Measurements from ENCODE around the gene ADARB2. TPM values are rescaled to one million over a fixed set of nuclear protein-coding genes. Genes with fewer than 3 reads are reported as not detected.

Gene ADARB2
- total RNA-seq, 1 donor from 2014 or later, result 0.06 TPM

DNA sequence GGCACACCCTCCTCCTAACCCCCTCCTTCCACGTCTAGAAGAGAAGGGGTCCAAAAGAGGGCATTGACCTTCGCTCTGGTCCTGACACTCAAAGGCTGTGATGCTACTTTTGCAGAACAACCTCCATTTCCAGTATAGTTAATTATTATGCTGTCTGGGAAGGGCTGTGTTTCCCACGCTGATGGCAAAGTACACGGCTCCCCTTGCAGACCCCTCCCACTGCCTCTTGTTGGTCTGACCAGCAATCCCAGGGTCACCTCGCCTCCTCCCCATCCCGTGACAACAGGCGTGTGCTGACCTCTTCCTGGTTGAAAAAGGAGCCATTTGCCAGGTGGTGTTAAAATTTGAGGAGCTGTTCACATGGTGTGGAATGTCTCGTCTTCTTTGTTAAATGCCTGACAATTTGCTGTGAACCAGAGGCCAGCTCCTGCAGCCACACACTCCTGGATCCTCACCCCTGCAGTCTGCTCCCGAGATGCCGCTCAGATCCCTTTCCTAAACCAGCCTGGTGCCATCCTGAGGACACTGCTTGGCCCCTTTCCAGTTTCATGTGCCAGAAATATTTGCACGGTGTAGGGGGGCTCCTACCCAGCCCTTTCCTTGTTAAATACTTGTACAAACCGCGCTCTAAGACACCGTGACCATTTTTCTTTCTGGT is 359.5 kb downstream of the ADARB2 start:
- DNase-seq (ENCODE audit: low spot score), result peak; percentile 57

DNA sequence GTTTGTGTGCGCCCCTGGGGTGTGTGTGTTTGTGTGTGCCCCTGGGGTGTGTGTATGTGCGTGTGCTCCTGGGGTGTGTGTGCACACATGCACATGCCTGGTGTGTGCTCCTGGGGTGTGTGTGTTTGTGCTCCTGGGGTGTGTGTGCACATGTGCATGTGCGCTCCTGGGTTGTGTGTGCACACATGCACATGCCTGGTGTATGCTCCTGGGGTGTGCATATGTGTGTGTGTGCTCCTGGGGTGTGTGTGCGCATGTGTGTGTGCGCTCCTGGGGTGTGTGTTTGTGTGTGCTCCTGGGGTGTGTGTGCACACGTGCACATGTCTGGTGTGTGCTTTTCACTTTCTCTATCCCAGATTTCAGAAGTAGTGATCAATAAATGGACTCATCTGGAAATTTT is 360.1 kb downstream of the ADARB2 start:
- DNase-seq (ENCODE audit: low spot score), result no peak

GRCh38 chr10:1376384-1376945 is 360.9 kb downstream of the ADARB2 start:
- DNase-seq (ENCODE audit: low spot score), result no peak

DNA sequence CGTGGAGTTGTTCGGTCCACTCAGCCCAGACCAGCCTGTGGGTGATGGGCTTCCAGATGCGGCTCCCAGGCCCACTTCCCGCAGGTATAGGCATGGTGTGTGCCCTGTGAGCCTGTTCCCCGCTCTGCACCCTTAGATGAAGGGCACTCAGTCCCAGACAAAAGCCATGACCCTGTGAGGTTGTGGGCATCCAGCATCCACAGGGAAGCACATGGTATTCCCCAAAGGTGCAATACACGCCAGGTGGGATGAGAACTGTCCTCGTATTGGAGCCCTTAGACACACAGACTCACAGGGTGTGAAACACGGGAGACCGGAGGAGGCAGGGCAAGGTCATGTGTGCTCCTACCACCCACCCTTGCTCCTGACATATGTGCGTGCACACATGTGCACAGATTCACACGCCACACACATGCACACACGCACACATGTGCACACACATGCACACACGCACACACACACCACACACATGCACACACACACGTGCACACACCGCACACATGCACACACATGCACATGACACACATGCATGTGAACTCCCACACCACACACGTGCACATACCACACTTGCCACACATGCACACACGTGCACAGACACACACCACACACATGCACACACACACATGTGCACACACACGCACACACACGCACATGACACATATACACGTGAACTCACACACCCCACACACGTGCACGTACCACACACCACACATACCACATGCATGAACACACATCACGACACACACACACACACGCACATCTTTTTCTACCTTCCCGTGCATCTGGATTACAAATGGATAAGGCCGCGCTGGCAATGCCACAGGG is 361.8 kb downstream of the ADARB2 start:
- peak; percentile 79 for DNase-seq (ENCODE audit: low spot score)

DNA sequence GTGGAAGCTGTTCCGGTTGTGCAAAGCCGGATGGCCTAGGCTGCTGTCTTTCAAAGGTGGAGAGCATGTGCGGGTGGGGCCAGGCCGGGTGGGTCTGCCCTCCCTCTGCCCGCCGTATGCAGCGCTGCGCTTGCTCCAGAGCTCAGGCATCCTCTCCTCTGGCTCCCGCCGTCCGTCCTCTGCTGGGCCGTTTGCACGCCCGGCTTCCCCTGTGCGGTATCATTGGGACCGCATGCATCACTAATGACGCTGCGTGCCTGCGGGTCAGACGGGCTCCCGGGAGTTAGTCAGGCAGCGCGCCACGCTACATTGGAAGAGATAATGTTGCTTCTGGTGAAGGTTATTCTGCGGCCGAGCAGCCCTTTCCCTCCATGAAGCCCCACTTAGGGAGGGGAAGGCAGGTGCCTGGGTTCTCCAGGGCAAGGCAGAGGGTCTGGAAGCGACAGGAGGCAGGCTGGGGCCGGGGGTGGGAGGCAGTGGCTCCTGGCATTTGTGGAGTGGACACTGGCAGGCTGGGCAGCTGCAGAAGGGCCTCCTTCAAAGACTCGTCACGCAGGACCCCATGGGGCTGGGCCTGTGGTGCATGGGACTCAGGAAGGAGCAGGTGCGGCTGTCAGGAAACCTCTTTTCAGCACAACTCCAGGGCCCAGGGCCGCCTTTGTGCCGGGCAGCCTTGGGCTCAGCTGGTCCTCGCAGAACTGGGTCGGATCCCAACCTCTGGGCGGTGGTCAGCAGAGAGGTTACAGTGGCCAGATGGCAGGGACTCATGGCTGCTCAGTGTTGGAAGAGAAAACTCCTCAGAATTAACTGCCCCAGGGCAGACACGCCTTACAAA is 362.6 kb downstream of the ADARB2 start:
- peak; percentile 81 for DNase-seq (ENCODE audit: low spot score)

DNA sequence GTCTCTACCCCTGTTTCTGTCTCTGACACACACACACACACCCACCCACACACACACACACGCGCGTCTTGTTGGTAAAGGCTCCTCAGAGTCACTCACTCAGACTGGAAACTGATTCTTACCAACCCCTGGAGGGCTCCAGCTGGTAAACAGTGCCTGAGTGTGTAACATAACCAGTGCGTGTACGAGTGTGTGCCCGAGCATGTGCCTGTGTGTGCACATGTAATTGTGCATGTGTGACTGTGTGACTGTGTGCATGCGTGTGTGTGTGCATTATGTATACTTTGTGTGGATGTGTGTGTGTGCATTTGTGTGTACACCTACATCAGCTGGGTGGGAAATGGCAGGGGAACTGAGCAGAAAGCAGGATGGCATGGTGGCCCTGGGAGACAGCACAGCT is 364.0 kb downstream of the ADARB2 start:
- DNase-seq (ENCODE audit: low spot score), result no peak

DNA sequence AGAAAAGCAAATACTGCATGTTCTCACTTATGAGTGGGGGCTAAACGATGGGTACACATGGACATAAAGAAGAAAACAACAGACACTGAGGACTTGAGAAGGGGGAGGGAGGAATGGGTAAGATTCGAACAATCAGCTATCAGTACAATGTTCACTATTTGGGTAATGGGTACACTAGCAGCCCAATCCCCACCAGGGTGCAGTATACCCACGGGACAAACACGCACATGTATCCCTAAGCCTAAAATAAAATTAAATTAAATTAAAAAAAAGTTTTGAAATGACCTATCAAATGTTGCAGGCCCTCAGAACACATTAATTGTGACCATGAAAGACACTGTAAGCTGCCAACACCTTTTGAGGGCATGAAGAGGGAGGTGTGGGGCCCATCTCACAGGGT is 365.1 kb downstream of the ADARB2 start:
- DNase-seq (ENCODE audit: low spot score), result no peak

DNA sequence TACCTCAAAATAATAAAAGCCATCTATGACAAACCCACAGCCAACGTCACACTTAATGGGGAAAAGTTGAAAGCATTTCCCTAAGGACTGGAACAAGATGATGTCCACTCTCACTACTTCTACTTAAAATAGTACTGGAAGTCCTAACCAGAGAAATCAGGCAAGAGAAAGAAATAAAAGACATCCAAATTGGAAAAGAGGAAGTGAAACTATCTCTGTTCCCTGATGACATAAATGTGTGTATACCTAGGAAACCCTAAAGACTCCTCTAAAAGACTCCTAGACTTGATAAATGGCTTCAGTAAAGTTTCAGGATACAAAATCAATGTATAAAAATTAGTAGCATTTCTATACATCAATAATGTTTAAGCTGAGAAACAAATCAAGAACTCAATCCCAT is 367.0 kb downstream of the ADARB2 start:
- no peak for DNase-seq (ENCODE audit: low spot score)

- peak; percentile 68 for DNase-seq (ENCODE audit: low spot score)
Observed at GRCh38 chr10:1369665-1370064, 367.7 kb downstream of the ADARB2 start.

- DNase-seq (ENCODE audit: low spot score), result no peak
Observed at GRCh38 chr10:1369197-1369596, 368.1 kb downstream of the ADARB2 start.

GRCh38 chr10:1368842-1369171 is 368.5 kb downstream of the ADARB2 start:
- DNase-seq (ENCODE audit: low spot score), result no peak

- no peak for DNase-seq (ENCODE audit: low spot score)
Observed at GRCh38 chr10:1367938-1368841, 369.1 kb downstream of the ADARB2 start.

GRCh38 chr10:1366811-1367425 is 370.4 kb downstream of the ADARB2 start:
- peak; percentile 60 for DNase-seq (ENCODE audit: low spot score)

GRCh38 chr10:1366322-1366691 is 371.0 kb downstream of the ADARB2 start:
- no peak for DNase-seq (ENCODE audit: low spot score)

- DNase-seq (ENCODE audit: low spot score), result no peak
Observed at GRCh38 chr10:1365540-1366321, 371.6 kb downstream of the ADARB2 start.

DNA sequence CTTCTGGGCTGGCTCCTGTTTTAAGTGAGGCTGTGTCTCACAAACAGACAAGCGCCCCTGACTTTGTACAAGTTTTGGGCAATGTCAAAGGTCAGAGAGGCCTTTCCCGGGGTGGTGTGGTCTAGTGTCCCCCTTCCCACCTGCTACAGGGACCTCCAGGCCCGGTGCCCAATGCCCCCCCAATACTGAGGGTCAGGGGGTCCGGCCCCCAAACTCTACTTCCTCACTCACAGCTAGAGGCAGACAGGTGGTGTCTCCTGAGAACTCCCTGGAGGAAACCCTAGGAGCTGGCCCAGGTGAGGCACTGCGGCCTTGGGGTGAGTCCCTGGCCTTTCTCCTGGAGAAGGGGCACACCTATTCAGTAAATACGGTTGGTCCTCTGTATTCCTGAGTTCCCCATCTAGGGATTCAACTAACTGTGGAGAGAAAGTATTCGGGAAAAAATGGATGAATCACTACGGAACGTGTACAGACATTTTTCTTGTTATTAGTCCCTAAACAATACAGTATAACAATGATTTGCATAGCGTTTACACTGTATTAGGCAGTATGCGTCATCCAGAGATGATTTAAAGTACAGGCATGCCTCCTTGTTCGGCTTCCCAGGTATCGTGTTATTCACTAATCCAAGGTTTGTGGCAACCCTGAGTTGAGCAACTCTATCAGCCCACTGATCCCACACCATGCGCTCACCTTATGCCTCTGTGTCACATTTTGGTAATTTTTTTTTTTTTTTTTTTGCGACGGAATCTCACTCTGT is 373.0 kb downstream of the ADARB2 start:
- DNase-seq (ENCODE audit: low spot score), result peak; percentile 76

DNA sequence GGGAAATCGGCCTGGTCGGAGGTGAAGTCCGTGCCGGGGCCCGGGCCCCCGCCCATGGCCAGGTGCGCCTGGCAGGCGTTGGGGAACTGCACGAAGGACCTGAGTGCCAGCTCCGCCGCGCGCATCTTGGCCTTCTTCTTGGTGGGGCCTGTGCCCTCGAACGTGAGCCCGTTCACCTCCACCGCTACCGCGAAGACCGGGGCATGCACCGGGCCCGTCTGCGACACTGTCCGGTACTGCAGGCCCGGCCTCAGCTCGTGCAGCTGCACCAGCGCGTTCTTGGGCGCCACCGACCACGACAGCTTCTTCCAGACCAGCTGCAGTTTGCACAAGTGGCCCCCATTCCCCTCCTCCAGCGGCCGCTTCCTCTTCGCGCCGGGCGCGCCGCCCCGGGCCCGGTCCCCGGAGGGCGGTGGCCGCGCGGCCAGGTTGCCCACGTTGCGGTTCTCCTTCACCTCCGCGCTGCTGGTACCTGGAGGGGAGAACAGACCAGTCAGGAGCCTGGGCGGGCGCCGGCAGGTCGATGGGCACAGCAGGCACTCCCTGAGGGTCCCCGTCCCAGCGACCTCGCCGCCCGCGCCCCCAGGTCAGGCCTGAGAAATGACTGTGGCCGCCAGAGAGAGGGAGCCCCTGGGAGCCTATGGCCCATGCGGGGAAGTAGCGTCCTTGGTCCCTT is 373.7 kb downstream of the ADARB2 start:
- peak; percentile 88 for DNase-seq (ENCODE audit: low spot score)

All from mesenteric fat pad (tissue), 1 donor.